Activated T-cell treated with anti-CD3 and anti-CD28 coated beads, Interleukin-2, amount 50 U/mL, for 24 hours (primary cell): Measurements from ENCODE around the gene MPP2.

ENCODE experiments used
- DNase-seq: peaks from one replicate; pipeline ENCODE4 v3.0.0-alpha.2; 2020
- H3K27ac Mint-ChIP-seq: 2 replicates; pipeline ENCODE4 v1.8.0; 2020; ENCODE audit warnings: mild to moderate bottlenecking, mixed read lengths
- H3K27me3 Mint-ChIP-seq: 2 replicates; pipeline ENCODE4 v1.8.0; 2020; ENCODE audit warnings: mixed read lengths
- H3K36me3 Mint-ChIP-seq: 2 replicates; pipeline ENCODE4 v1.8.0; 2020; ENCODE audit warnings: low read depth, mixed read lengths
- H3K4me1 Mint-ChIP-seq: 2 replicates; pipeline ENCODE4 v1.8.0; 2020; ENCODE audit warnings: low read depth, mixed read lengths
- H3K4me3 Mint-ChIP-seq: 2 replicates; pipeline ENCODE4 v1.8.0; 2020; ENCODE audit warnings: mild to moderate bottlenecking, moderate library complexity, mixed read lengths
- H3K9me3 Mint-ChIP-seq: 2 replicates; pipeline ENCODE4 v1.8.0; 2020; ENCODE audit warnings: mixed read lengths

MPP2 gene, protein sequence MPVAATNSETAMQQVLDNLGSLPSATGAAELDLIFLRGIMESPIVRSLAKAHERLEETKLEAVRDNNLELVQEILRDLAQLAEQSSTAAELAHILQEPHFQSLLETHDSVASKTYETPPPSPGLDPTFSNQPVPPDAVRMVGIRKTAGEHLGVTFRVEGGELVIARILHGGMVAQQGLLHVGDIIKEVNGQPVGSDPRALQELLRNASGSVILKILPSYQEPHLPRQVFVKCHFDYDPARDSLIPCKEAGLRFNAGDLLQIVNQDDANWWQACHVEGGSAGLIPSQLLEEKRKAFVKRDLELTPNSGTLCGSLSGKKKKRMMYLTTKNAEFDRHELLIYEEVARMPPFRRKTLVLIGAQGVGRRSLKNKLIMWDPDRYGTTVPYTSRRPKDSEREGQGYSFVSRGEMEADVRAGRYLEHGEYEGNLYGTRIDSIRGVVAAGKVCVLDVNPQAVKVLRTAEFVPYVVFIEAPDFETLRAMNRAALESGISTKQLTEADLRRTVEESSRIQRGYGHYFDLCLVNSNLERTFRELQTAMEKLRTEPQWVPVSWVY

DNA sequence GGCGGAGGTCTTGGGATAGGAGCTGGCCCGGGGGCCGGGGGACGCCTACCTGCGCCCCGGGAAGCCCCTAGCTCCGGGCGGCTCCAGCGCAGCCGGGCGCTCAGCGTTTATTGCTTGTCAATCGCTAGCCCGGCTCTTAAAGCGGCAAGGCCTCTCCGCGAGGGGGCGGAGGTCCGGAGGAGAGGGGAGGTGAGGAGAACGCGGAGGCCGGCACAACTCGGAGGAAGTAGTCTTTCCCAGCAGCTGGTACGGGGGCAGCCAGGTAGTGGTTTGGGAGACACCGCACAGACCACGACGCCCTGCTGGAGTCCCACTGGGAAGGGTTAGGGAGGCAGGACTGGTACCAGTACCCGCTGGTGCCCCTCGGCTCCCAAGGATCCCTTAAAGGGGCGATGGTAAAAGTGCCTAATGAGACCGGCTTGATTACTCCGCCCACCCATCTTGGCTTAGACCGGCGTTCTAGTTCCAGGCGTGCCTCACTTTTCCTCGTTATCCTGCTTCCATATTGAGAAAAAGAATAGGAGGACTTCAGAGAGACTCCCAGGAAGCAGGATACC, at the start of gene MPP2:
Gene MPP2 (minus strand): TSS at position 112 of the 557 bp plus-strand sequence. CDS start 3,076 bp downstream, outside the sequence.
- Mint-ChIP-seq H3K4me3 (peak within 1 kb of the TSS; percentile 66), H3K4me1 (peaks cover 20% of the 10 kb centered on the region), H3K36me3 (no peaks in the 10 kb centered on the region), H3K9me3 (no peaks in the 10 kb centered on the region), H3K27me3 (peaks cover 28% of the 10 kb centered on the region), H3K27ac (no peak within 1 kb of the TSS)
- peak; percentile 76 for DNase-seq

DNA sequence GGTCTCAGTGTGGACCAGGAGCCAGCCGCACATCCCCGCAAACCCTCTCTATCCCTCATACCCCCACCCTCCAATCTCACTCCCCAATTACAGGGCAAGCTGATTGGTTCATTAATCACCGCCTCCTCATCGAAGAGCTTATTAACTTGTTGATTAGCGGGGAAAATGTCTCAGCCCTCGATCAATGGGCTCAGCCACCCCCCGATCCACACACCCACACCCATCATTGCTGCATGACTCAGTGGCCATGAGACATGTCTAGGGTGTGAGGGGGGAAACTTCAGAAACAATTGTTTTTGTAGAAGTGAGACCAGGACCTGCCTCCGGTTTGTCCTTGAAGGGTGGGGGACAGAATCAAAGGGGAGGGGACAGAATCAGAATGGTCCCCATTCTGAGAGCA, 48.9 kb upstream of the MPP2 start:
- Mint-ChIP-seq H3K27ac (no peak overlapping the region), H3K36me3 (no peaks in the 10 kb centered on the region), H3K9me3 (no peaks in the 10 kb centered on the region), H3K27me3 (peaks cover 38% of the 10 kb centered on the region), H3K4me3 (no peak overlapping the region), H3K4me1 (peaks cover 4% of the 10 kb centered on the region)
- no peak for DNase-seq

GRCh38 chr17:43953746-43954145, 46.4 kb upstream of the MPP2 start, which contains the start of gene PYY:
Gene PYY, minus strand, starts transcription at chr17:43953940. Its CDS starts 457 bp downstream, at chr17:43953483.
- Mint-ChIP-seq H3K36me3 (no peaks in the 10 kb centered on the region), H3K4me1 (peaks cover 3% of the 10 kb centered on the region), H3K4me3 (peak within 1 kb of the TSS; percentile 51), H3K27me3 (peaks cover 60% of the 10 kb centered on the region), H3K27ac (no peak within 1 kb of the TSS), H3K9me3 (no peaks in the 10 kb centered on the region)
- no peak for DNase-seq

DNA sequence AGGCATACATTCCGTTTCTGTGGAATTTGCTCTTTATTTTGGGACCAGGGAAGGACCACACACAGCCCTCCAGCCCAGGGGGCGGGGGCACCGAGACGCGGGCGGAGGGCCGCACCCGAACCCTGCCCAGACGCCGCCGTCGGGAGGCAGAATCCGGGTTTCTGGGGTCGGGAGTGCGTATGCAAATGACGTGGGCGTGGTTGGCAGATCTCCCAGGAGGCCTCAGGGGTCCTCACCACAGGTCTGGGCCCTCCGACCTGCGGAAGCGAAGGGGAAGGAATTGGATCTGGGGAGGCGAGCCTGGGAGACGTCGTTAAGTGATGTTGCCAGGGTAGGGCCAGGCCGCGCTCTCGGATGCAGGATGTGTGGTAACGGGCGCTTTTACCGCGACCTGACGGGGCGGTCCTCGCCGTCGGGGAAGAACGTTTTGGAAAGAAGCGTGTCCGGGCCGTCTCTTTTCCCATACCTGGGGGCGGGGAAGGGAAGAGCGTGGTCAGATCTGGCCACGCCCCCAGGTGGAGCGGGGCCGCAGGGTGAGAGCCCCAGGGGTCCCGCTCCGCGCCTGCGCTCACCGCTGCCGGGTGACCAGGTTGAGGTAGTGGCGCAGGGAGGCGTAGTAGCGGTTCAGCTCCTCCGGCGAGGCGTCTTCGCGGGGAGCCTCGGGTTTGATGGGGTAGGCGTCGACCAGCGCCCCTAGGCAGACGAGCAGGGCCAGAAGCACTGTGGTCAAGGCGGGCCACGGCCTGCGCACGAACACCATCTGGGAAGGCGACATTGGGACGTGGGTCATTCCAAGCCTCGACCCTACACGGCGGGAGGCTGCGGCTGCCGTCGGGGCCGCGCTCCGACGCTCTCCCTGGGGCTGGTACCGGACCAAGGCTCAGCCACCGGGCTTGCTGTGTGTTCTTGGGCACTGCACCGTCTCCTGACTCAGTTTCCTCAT, 45.7 kb upstream of the MPP2 start:
- H3K4me1 Mint-ChIP-seq = peaks cover 3% of the 10 kb centered on the region
- no peak for DNase-seq
- no peaks in the 10 kb centered on the region for H3K36me3 Mint-ChIP-seq
- no peaks in the 10 kb centered on the region for H3K9me3 Mint-ChIP-seq
- peaks cover 60% of the 10 kb centered on the region for H3K27me3 Mint-ChIP-seq
- H3K27ac Mint-ChIP-seq = no peak overlapping the region
- peak overlapping the region; percentile 51 for H3K4me3 Mint-ChIP-seq

DNA sequence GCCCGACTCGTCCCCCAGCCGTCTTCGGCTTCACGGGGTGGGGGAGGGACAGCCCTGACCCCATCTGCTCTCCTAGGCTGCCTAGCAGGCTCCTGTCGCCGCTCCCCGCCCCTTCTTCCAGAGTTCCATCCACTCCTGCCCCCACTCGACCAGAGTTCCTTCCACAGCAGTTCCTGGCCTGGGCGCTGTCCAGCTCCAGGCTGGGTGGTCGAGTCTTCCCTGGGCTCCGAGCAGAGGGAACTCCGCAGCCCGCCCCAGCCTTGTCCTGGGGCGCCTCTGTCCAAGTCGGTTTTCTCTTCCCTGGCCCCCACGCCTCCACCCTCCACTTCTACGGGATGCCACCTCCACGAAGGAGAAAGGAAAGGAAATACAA, 45.0 kb upstream of the MPP2 start:
- Mint-ChIP-seq H3K9me3 (no peaks in the 10 kb centered on the region), H3K27ac (no peak overlapping the region), H3K27me3 (peaks cover 60% of the 10 kb centered on the region), H3K4me1 (peaks cover 3% of the 10 kb centered on the region), H3K36me3 (no peaks in the 10 kb centered on the region), H3K4me3 (no peak overlapping the region)
- DNase-seq = no peak

- H3K27ac Mint-ChIP-seq = no peak overlapping the region
- DNase-seq = no peak
- H3K9me3 Mint-ChIP-seq = no peaks in the 10 kb centered on the region
- no peak overlapping the region for H3K4me3 Mint-ChIP-seq
- peaks cover 60% of the 10 kb centered on the region for H3K27me3 Mint-ChIP-seq
- H3K4me1 Mint-ChIP-seq = peaks cover 3% of the 10 kb centered on the region
- H3K36me3 Mint-ChIP-seq = no peaks in the 10 kb centered on the region
These were observed 44.4 kb upstream of the MPP2 start for GRCh38 chr17:43951750-43952149.

DNA sequence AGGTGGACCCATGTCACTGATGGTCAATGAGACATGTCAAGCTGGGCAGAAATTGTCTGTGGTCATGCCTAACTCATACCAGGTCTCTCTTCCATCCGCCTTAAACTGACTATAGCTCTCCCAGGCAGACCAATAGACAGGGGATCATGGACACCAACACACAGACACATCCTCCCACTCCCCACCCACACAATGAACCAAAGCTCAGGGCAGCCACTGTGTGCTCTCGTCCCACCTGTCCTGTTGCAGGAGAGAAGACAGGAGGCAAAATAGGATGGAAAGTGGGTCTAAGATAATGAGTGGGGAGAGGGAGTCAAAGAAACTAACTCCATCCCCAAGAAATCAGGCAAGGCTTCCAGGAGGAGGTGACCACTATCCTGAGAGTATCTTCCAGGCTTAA, 43.2 kb upstream of the MPP2 start:
- Mint-ChIP-seq H3K4me3 (no peak overlapping the region), H3K27me3 (peaks cover 56% of the 10 kb centered on the region)

DNA sequence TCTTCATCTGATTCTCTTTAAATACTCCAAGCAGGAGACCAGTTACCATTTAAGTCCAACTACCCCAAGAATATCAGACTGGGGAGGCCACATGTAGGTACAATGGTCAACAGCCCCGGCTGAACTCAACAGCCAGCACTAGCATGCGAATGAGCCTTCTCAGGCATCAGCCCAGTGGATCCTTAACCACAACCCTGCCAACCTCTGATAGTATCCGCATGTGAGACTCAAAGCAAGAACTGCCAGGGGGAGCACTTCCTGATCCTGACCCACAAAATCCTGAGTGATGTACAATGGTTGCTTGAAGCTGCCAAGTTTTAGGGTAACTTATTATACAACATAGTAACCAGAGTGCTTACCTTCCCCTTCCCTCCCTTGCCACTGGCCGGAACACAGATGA, 42.4 kb upstream of the MPP2 start:
- Mint-ChIP-seq H3K4me3 (no peak overlapping the region), H3K4me1 (peaks cover 7% of the 10 kb centered on the region), H3K27ac (no peak overlapping the region), H3K9me3 (no peaks in the 10 kb centered on the region), H3K27me3 (peaks cover 51% of the 10 kb centered on the region), H3K36me3 (no peaks in the 10 kb centered on the region)
- DNase-seq = no peak

More for the DNA sequence above, 43.2 kb upstream of the MPP2 start:
- Mint-ChIP-seq H3K9me3 (no peaks in the 10 kb centered on the region), H3K4me1 (peaks cover 3% of the 10 kb centered on the region), H3K27ac (no peak overlapping the region), H3K36me3 (no peaks in the 10 kb centered on the region)
- DNase-seq = no peak

GRCh38 chr17:43946781-43947180, 39.4 kb upstream of the MPP2 start:
- Mint-ChIP-seq H3K27ac (no peak overlapping the region), H3K9me3 (no peaks in the 10 kb centered on the region), H3K36me3 (no peaks in the 10 kb centered on the region), H3K4me1 (peaks cover 11% of the 10 kb centered on the region), H3K27me3 (peaks cover 26% of the 10 kb centered on the region), H3K4me3 (no peak overlapping the region)
- DNase-seq = no peak

- no peaks in the 10 kb centered on the region for H3K9me3 Mint-ChIP-seq
- DNase-seq = no peak
- H3K27me3 Mint-ChIP-seq = peaks cover 13% of the 10 kb centered on the region
- H3K4me3 Mint-ChIP-seq = no peak overlapping the region
- peaks cover 11% of the 10 kb centered on the region for H3K4me1 Mint-ChIP-seq
- H3K27ac Mint-ChIP-seq = no peak overlapping the region
- no peaks in the 10 kb centered on the region for H3K36me3 Mint-ChIP-seq
These were observed 37.9 kb upstream of the MPP2 start for GRCh38 chr17:43945074-43945829.

- no peaks in the 10 kb centered on the region for H3K36me3 Mint-ChIP-seq
- H3K4me1 Mint-ChIP-seq = peaks cover 20% of the 10 kb centered on the region
- no peaks in the 10 kb centered on the region for H3K9me3 Mint-ChIP-seq
- no peak for DNase-seq
- H3K27ac Mint-ChIP-seq = no peak within 1 kb of the TSS
- H3K27me3 Mint-ChIP-seq = peaks cover 10% of the 10 kb centered on the region
- no peak within 1 kb of the TSS for H3K4me3 Mint-ChIP-seq
These were observed 34.8 kb upstream of the MPP2 start, which contains the start of gene PPY for GRCh38 chr17:43942051-43942685. Gene PPY, minus strand, starts transcription at chr17:43942476. Its CDS starts 822 bp downstream, at chr17:43941654.

DNA sequence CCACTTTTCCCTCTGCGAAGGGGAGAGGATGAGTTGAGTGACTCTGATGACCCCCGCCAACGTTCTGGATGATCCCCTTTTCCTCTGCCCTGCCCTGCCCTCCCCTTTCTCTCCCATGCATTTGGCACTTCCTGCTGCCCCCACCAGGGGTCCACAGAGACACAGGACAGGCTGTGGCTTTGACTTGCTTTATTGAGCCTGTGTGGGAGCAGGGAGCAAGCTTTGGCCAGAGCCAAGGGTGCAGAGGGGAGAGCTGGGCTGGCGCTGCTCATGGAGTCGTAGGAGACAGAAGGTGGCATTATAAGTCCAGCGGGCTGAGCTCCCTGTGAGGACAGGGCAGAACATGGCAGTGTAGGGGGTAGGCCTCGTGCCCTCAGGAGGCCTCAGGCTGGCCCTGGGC, 33.3 kb upstream of the MPP2 start:
- Mint-ChIP-seq H3K27ac (no peak overlapping the region), H3K27me3 (peaks cover 10% of the 10 kb centered on the region)

DNA sequence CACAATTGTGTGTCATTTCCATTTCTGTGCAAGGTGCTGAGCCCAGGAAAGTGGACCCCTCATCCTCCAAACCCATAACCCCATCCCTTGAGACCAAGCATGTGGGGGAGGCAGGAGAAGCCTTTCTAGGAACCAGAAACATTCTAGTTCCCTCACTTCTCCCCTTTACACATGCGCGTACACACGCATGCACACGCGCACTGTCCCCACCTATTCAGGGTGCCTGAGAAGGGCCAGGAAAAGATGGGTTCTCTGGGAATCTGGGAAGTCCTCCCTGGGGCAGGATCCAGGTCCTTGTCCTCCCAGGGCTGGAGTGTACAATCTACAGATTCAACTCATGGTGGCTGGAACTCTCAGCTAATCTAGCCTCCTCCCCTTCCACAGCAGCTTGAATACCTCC, 32.5 kb upstream of the MPP2 start:
- Mint-ChIP-seq H3K4me3 (no peak overlapping the region), H3K4me1 (peaks cover 17% of the 10 kb centered on the region), H3K27ac (no peak overlapping the region), H3K9me3 (no peaks in the 10 kb centered on the region), H3K36me3 (no peaks in the 10 kb centered on the region), H3K27me3 (peaks cover 10% of the 10 kb centered on the region)
- DNase-seq = no peak

More for the DNA sequence above, 33.3 kb upstream of the MPP2 start:
- Mint-ChIP-seq H3K36me3 (no peaks in the 10 kb centered on the region), H3K4me1 (peaks cover 20% of the 10 kb centered on the region), H3K9me3 (no peaks in the 10 kb centered on the region), H3K4me3 (no peak overlapping the region)
- peak; percentile 44 for DNase-seq
